ENCODE measurements around the gene SERTAD1. TPM values are rescaled to one million over a fixed set of nuclear protein-coding genes. Genes with fewer than 3 reads are reported as not detected.
"Not testable (repeated sequence)": the region's sequence is repeated elsewhere in the genome, so short reads cannot be mapped to it uniquely, and the experiment has no call there.

The SERTAD1 gene
- total and polyA plus RNA-seq, 9 donors = 5.7 to 9.8 (median 8.1) TPM

GRCh38 chr19:40442328-40443130 is 16.7 kb upstream of the SERTAD1 start:
- DNase-seq = no peak
- 6% methylated on average over 15 of the region's 22 CpGs for WGBS (ENCODE audit: insufficient coverage)
- peaks cover 29% of the 10 kb centered on the region for H3K36me3 ChIP-seq (ENCODE audit: control insufficient read depth, insufficient read depth, low read length)
- no peaks in the 10 kb centered on the region for H3K9me3 ChIP-seq (replicated peaks; ENCODE audit: control insufficient read depth, low read depth, low read length)
- peak overlapping the region; percentile 99 for H3K27ac ChIP-seq (ENCODE audit: low read length)
- no peaks in the 10 kb centered on the region for H3K27me3 ChIP-seq (ENCODE audit: control insufficient read depth, insufficient read depth, low read length)
- peak overlapping the region; percentile 100 for H3K4me3 ChIP-seq (ENCODE audit: low read length)
- peaks cover 27% of the 10 kb centered on the region for H3K4me1 ChIP-seq (ENCODE audit: control insufficient read depth, insufficient read depth, low read length)

GRCh38 chr19:40441719-40442253 is 16.0 kb upstream of the SERTAD1 start:
- Histone ChIP-seq H3K27me3 (ENCODE audit: control insufficient read depth, insufficient read depth, low read length) (no peaks in the 10 kb centered on the region), H3K4me1 (ENCODE audit: control insufficient read depth, insufficient read depth, low read length) (peaks cover 27% of the 10 kb centered on the region), H3K4me3 (ENCODE audit: low read length) (no peak overlapping the region), H3K9me3 (replicated peaks; ENCODE audit: control insufficient read depth, low read depth, low read length) (no peaks in the 10 kb centered on the region), H3K36me3 (ENCODE audit: control insufficient read depth, insufficient read depth, low read length) (peaks cover 28% of the 10 kb centered on the region), H3K27ac (ENCODE audit: low read length) (peak overlapping the region; percentile 99)
- WGBS (ENCODE audit: insufficient coverage) = 79% methylated on average over 3 of the region's 11 CpGs
- DNase-seq = no peak

- no peak overlapping the region for H3K27ac ChIP-seq (ENCODE audit: low read length)
- 86% methylated on average over 3 of the region's 3 CpGs for WGBS (ENCODE audit: insufficient coverage)
- H3K9me3 ChIP-seq (replicated peaks; ENCODE audit: control insufficient read depth, low read depth, low read length) = no peaks in the 10 kb centered on the region
- H3K27me3 ChIP-seq (ENCODE audit: control insufficient read depth, insufficient read depth, low read length) = no peaks in the 10 kb centered on the region
- no peak for DNase-seq
- H3K36me3 ChIP-seq (ENCODE audit: control insufficient read depth, insufficient read depth, low read length) = peaks cover 28% of the 10 kb centered on the region
- H3K4me3 ChIP-seq (ENCODE audit: low read length) = no peak overlapping the region
- peaks cover 30% of the 10 kb centered on the region for H3K4me1 ChIP-seq (ENCODE audit: control insufficient read depth, insufficient read depth, low read length)
Measured at GRCh38 chr19:40438284-40438683, 12.5 kb upstream of the SERTAD1 start.

- peak; percentile 98 for DNase-seq
- Histone ChIP-seq H3K27ac (ENCODE audit: low read length) (peak overlapping the region; percentile 99), H3K27me3 (ENCODE audit: control insufficient read depth, insufficient read depth, low read length) (no peaks in the 10 kb centered on the region), H3K36me3 (ENCODE audit: control insufficient read depth, insufficient read depth, low read length) (no peaks in the 10 kb centered on the region), H3K4me3 (ENCODE audit: low read length) (peak overlapping the region; percentile 38), H3K4me1 (ENCODE audit: control insufficient read depth, insufficient read depth, low read length) (peaks cover 24% of the 10 kb centered on the region), H3K9me3 (replicated peaks; ENCODE audit: control insufficient read depth, low read depth, low read length) (no peaks in the 10 kb centered on the region)
- under 1% methylated on average over 41 of the region's 50 CpGs for whole genome bisulfite sequencing (ENCODE audit: insufficient coverage)
Measured at GRCh38 chr19:40433391-40434216, 7.8 kb upstream of the SERTAD1 start.

- WGBS (ENCODE audit: insufficient coverage) = no CpG with 5 or more reads among the region's 7 CpGs
- not testable (repeated sequence) for H3K36me3 ChIP-seq (ENCODE audit: control insufficient read depth, insufficient read depth, low read length); H3K27me3 ChIP-seq (ENCODE audit: control insufficient read depth, insufficient read depth, low read length); DNase-seq; H3K9me3 ChIP-seq (replicated peaks; ENCODE audit: control insufficient read depth, low read depth, low read length)
- Histone ChIP-seq H3K4me3 (ENCODE audit: low read length) (peak overlapping the region; percentile 38), H3K4me1 (ENCODE audit: control insufficient read depth, insufficient read depth, low read length) (peaks cover 24% of the 10 kb centered on the region), H3K27ac (ENCODE audit: low read length) (peak overlapping the region; percentile 99)
Measured at GRCh38 chr19:40432760-40433159, 7.0 kb upstream of the SERTAD1 start.

- no peak overlapping the region for H3K4me3 ChIP-seq (ENCODE audit: low read length)
- WGBS (ENCODE audit: insufficient coverage) = no CpG with 5 or more reads among the region's 3 CpGs
- H3K36me3 ChIP-seq (ENCODE audit: control insufficient read depth, insufficient read depth, low read length) = no peaks in the 10 kb centered on the region
- no peak for DNase-seq
- H3K4me1 ChIP-seq (ENCODE audit: control insufficient read depth, insufficient read depth, low read length) = peaks cover 24% of the 10 kb centered on the region
- no peaks in the 10 kb centered on the region for H3K9me3 ChIP-seq (replicated peaks; ENCODE audit: control insufficient read depth, low read depth, low read length)
- no peaks in the 10 kb centered on the region for H3K27me3 ChIP-seq (ENCODE audit: control insufficient read depth, insufficient read depth, low read length)
- peak overlapping the region; percentile 99 for H3K27ac ChIP-seq (ENCODE audit: low read length)
Measured at GRCh38 chr19:40431698-40432097, 5.9 kb upstream of the SERTAD1 start.

GRCh38 chr19:40430242-40430641 is 4.5 kb upstream of the SERTAD1 start:
- not testable (repeated sequence) for H3K4me3 ChIP-seq (ENCODE audit: low read length); H3K27me3 ChIP-seq (ENCODE audit: control insufficient read depth, insufficient read depth, low read length); H3K36me3 ChIP-seq (ENCODE audit: control insufficient read depth, insufficient read depth, low read length); DNase-seq; H3K9me3 ChIP-seq (replicated peaks; ENCODE audit: control insufficient read depth, low read depth, low read length); H3K27ac ChIP-seq (ENCODE audit: low read length)
- H3K4me1 ChIP-seq (ENCODE audit: control insufficient read depth, insufficient read depth, low read length) = peaks cover 29% of the 10 kb centered on the region
- WGBS (ENCODE audit: insufficient coverage) = 100% methylated on average over 3 of the region's 10 CpGs

GRCh38 chr19:40428197-40428596 is 2.4 kb upstream of the SERTAD1 start:
- not testable (repeated sequence) for H3K27ac ChIP-seq (ENCODE audit: low read length); DNase-seq; H3K27me3 ChIP-seq (ENCODE audit: control insufficient read depth, insufficient read depth, low read length); H3K4me3 ChIP-seq (ENCODE audit: low read length); H3K36me3 ChIP-seq (ENCODE audit: control insufficient read depth, insufficient read depth, low read length); H3K9me3 ChIP-seq (replicated peaks; ENCODE audit: control insufficient read depth, low read depth, low read length)
- peaks cover 34% of the 10 kb centered on the region for H3K4me1 ChIP-seq (ENCODE audit: control insufficient read depth, insufficient read depth, low read length)
- WGBS (ENCODE audit: insufficient coverage) = 80% methylated on average over 1 of the region's 7 CpGs

GRCh38 chr19:40424637-40425449 is 949 bp downstream of the SERTAD1 start:
- DNase-seq = peak; percentile 50
- Histone ChIP-seq H3K36me3 (ENCODE audit: control insufficient read depth, insufficient read depth, low read length) (peaks cover 13% of the 10 kb centered on the region), H3K4me1 (ENCODE audit: control insufficient read depth, insufficient read depth, low read length) (peaks cover 40% of the 10 kb centered on the region), H3K27me3 (ENCODE audit: control insufficient read depth, insufficient read depth, low read length) (no peaks in the 10 kb centered on the region), H3K27ac (ENCODE audit: low read length) (peak overlapping the region; percentile 99), H3K4me3 (ENCODE audit: low read length) (peak overlapping the region; percentile 84), H3K9me3 (replicated peaks; ENCODE audit: control insufficient read depth, low read depth, low read length) (no peaks in the 10 kb centered on the region)
- WGBS (ENCODE audit: insufficient coverage) = under 1% methylated on average over 23 of the region's 28 CpGs

All from muscle of leg (tissue), 11 donors.